Measurements from ENCODE around the gene LSR.

The LSR gene

GRCh38 chr19:35249146-35249847 lies 495 bp downstream of the LSR start:
- no peak for DNase-seq

DNA sequence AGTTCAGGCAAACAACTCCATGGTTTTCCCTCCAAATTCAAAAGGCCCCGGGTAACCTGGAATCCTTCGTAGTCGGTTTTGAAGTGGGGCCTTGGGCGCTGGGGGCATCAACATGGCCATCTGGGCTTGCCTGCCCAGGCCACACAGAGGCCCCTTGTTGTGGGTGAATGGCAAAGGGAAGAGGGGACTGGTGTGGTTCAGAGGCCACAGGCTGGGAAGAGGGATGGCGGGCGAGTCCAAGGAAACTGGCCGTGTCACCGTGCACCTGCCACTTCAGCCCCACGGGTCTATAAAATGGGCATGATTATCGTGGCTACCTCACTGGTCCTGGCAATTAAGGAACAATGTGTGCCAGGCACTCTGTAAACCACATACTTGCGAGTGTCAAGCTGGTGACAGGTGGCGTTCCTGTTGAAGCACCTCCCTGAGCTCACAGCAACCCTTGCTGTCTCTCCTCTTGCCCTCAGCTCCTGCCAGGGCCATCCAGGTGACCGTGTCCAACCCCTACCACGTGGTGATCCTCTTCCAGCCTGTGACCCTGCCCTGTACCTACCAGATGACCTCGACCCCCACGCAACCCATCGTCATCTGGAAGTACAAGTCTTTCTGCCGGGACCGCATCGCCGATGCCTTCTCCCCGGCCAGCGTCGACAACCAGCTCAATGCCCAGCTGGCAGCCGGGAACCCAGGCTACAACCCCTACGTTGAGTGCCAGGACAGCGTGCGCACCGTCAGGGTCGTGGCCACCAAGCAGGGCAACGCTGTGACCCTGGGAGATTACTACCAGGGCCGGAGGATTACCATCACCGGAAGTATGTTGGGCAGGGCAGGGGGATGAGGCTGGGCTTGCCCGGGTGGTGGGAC lies 1.3 kb downstream of the LSR start:
- DNase-seq, result no peak

- DNase-seq, result no peak
These were observed 2.7 kb downstream of the LSR start for GRCh38 chr19:35251456-35251855.

DNA sequence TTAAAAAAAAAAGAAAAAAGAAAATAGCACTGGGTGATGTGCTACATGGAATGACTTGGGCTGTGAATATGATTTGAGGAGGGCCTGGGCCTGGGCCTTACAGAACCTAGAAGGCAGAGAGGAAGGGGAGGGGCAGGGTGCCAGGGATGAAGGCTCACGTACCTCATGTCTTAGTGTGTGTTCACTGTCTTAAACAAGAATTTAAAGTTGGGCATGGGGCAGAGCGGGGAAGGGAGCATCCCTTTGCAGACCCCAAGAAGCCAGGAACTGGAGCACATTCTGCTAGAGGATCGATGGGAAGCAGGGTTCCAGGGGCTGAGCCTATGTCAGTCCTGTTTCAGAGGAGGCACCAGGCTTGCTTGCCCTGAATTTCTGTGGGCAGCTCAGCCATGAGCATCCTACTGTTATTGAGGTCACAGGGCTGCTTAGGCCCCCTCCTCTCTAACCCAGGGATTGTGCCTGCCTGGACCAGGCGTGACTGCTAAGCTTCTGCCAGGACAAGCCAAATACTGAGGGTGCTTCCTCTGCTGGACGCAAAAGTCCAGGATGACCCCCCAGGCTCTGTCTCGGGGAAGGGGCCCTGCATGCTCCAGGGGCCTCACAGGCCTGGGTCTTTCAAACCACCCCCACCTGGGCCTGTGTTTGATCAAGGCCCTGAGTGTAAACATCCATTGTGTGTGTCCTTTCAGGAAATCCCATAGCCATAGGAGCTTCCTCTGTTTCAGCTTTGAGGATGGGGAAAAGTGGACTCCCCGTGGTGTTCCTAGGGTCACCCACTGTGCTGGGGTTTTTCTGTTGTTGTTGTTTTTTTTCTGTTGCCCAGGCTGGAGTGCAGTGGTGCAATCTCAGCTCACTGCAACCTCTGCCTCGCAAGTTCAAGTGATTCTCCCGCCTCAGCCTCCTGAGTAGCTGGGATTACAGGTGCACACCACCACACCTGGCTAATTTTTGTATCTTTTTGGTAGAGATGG lies 4.8 kb downstream of the LSR start:
- DNase-seq, result no peak

- DNase-seq, result no peak
These were observed 5.8 kb downstream of the LSR start for GRCh38 chr19:35254341-35255297.

- no peak for DNase-seq
These were observed 7.8 kb downstream of the LSR start for GRCh38 chr19:35256566-35256965.

DNA sequence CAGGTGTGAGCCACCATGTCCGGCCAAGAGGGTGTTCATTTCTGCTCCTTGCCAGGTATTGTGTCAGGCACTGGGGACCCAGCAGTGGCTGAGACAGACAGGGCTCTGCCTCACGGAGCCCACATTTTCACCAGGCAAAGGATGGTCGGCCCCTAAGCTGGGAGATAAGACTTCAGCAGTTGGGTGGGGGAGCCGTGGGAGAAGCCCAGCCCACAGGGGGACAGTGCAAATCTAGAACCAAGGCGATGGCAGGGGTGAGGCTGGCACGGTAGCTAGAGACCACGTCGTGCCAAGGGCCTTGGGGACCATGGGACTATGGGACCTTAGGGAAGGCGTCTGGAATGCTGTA lies 8.3 kb downstream of the LSR start:
- DNase-seq, result no peak

GRCh38 chr19:35260694-35261304 lies 12.0 kb downstream of the LSR start:
- no peak for DNase-seq

DNA sequence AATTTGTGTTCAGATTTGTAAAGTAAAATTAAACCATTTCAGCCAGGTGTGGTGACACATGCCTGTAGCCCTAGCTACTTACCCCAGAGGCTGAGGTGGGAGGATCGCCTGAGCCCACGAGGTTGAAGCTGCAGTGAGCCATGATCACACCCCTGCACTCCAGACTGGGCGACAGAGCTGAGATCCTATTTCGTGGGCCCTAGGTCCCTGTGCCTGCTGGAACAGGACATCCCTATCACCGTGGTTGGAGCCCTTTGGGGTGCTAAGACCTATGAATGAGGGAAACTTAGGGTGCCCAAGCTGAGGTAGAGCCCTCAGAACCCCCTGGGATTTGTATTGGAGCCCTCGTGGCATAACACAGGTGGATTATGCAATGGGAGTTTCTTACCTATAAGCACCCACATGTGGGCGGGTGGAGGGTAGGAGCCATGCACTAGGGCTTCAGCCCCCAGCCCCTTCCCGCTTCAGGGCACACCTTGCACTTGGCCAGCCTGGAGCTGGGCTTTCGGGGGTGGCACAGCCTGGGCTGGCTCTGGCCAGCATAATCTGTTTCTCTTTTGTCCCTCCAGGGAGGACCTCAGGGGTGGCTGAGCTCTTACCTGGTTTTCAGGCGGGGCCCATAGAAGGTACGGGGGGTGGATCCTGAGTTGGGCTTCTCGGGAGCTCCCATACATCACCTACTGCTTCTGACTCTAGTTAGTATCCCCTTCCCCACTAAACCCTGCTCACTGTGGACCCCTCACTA lies 12.7 kb downstream of the LSR start:
- DNase-seq, result no peak

DNA sequence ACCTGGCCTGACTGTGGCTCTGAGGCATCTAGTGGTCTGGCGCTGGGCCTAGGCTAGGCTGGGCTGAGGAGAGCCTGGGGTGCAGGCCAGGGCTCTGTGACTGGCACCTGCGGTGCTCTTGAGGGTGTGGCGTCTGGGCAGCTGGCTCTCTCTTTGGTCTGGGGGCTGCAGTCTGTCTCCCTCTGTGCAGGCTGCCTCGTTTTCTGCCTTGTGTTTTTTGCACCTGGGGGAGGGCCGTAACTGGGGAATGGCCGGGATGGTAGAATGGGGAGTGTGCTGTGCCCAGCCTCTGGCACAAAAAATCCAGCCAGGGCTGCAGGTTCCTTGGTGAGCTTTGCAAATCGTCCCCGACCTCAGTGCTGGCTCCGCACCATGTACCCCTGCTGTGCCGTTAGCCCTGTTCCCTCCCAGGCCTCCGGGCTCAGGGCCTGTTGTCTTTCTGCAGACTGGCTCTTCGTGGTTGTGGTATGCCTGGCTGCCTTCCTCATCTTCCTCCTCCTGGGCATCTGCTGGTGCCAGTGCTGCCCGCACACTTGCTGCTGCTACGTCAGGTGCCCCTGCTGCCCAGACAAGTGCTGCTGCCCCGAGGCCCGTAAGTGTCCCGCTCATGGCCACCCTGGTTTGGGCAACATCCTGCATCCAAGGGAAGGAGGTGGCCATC lies 13.4 kb downstream of the LSR start:
- no peak for DNase-seq

DNA sequence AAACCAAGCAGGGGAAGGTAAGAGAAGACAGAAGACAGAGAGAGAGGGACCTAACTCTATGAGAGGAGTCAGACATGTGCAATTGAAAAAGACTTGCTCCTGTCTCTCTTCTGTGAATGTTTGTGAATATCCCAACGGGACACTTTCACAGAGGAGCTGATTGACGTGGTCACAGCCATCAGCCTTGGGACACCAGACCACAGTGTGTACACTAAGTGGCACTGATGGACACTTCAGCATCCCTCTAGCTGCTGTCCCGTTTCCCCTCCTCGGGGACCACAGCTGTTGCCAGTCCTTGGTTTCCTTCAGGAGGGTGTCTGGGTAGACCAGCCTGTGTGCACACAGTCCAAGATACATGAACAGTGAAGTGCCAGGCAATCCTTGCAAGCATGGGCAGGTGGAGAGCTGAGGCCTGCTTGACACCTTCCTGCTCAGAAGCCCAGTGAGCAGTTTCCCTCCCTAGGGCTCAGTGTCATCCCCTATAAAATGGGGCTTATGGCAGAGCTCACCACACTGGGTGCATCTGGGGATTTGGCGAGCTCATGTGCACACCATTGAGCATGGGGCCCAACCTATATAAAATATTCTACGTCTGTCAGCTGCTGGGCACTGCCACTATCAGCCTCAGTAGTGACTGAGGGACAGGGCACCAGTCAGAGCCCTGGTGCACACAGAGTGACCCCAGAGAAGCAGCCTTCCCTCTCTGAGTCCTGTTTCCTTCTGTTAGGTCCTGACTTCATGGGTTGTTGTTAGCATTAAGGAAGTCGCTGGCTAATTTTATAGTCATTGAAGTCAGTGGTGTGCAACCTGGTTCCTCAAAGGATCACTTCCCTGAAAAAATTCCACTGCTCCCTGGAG lies 15.7 kb downstream of the LSR start:
- peak; percentile 53 to 55 for DNase-seq

DNA sequence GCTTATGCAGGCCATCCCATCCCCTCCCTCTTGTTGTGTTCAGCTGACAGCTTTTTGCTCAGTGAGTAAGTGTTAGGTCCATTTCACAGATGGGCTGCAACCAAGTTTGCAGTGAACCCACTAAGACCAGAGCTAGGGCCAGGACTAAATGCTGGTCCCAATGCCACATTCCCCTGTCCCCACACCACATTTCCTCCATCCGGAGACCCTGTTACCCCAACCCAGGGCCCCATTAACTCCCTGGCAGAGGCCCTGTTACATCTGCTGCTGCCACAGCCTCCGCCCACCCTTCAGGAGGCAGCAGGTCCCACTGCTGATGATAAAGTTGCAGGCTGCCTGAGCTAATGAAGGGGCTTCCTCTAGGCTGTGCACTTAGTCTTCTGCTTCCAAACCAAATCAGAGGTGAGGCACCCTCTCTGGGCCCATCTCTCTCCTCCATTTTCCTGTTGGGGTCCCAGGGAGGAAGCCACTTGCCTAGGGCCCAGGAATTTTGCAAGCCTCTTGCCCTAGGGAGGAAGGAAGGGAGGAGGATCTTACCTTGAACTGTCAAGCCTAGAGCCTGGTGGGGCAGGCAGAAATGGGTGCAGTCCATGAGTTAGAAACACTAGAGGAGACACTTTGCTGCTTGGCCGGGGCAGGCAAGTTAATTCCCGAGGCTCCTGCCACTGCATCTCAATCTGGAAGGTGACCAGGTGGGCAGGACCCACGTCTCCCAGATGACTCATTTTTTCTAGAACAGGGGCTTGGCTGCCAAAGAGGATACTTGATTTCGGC lies 16.5 kb downstream of the LSR start:
- DNase-seq, result no peak

DNA sequence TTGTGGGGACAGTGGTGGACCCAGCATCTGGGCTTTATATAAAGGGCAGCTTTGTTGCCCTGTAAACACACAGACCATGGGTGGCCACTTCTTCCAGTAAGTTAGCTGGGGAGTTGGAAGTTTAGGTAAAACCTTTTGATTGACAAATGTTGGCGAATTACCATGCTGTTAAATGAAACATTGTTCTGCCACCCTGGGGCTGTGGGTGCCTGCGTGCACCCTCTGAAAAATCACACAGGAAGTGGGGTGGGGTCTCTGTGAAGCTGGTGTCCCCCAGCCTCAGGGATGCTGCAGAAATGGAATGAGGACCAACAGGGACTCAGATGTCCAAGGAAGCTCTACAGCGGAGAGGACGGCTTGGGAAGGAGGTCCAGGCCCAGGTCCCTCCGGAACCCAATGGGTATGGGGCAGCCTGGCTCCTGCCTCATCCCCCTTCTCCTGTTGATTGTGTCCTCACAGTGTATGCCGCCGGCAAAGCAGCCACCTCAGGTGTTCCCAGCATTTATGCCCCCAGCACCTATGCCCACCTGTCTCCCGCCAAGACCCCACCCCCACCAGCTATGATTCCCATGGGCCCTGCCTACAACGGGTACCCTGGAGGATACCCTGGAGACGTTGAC lies 17.2 kb downstream of the LSR start:
- DNase-seq, result no peak

DNA sequence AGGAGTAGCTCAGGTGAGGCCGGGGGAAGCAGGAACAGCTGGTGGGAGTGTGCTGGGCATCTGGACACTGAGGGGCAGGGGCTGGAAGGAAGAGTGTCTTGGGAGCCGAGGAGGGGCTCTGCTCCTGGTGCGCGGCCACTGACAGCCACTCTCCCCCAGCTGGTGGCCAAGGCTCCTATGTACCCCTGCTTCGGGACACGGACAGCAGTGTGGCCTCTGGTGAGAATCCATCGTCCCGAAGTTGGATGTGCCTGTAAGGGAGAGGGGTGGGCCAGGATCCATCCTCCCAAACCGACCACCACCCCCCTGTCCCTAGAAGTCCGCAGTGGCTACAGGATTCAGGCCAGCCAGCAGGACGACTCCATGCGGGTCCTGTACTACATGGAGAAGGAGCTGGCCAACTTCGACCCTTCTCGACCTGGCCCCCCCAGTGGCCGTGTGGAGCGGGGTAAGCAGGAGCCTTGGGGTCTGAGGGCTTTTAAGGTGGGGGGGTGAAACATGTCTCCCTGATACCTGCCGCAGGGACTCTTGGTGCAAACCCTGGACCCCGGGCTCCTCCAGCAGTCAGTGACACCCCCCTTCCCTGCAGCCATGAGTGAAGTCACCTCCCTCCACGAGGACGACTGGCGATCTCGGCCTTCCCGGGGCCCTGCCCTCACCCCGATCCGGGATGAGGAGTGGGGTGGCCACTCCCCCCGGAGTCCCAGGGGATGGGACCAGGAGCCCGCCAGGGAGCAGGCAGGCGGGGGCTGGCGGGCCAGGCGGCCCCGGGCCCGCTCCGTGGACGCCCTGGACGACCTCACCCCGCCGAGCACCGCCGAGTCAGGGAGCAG lies 17.9 kb downstream of the LSR start:
- no peak for DNase-seq

- DNase-seq, result no peak
These were observed 18.6 kb downstream of the LSR start for GRCh38 chr19:35267353-35267817.

- peak; percentile 27 to 54 for DNase-seq
These were observed 19.2 kb downstream of the LSR start for GRCh38 chr19:35267818-35268535.

Data from AML-193 (cell line).